Measurements from ENCODE around the gene CRYGS.

- TF ChIP-seq CTCF (IDR thresholded peaks at IDR 0.05 in 8 of 11, conservative IDR thresholded peaks at IDR 0.05 in 3 of 11) (no peak), POLR2A (IDR thresholded peaks at IDR 0.05) (no peak), POLR2AphosphoS5 (IDR thresholded peaks at IDR 0.05) (no peak)
Observed at GRCh38 chr3:186590580-186591295, 46.6 kb upstream of the CRYGS start.

Data from spleen (tissue), 7 donors.